Panc1 (cell line): ENCODE data around the gene DHDH.

ENCODE experiments used
- POLR2AphosphoS5 ChIP-seq: IDR thresholded peaks from 2 replicates; pipeline ENCODE4 v1.6.1; 2012; ENCODE audit warnings: mild to moderate bottlenecking, low read depth, low read length, moderate library complexity
- TCF7L2 ChIP-seq: IDR thresholded peaks from 2 replicates; pipeline ENCODE4 v1.6.1; 2011; ENCODE audit warnings: mild to moderate bottlenecking, low read depth, low read length, inconsistent platforms
- TF ChIP-seq, protein P1 (sequence below): fragments of 450-650 bp; IDR thresholded peaks from 2 replicates; pipeline ENCODE4 v1.5.1; 2017; ENCODE audit warnings: mild to moderate bottlenecking

DNA sequence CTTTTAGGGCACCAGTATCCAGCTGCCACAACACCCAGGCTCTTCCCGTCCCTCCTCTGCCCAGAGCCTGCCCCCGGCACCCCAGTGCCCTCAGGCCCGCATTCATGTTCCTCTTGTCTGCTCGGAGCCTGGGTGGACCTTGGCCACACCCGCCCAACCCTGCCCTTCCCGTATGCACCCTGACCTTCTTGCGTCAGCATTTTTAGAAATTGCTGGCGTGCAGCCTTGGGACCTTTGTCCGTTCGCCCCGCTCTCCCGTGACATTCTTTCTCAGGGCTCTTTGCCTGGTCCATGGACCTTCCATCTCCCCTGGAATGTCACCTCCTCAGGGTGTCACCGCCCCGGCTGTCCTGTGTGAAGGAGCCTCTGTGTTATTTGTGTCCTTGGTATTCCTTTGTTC lies 25.8 kb upstream of the DHDH start:
- TF ChIP-seq, protein P1, sequence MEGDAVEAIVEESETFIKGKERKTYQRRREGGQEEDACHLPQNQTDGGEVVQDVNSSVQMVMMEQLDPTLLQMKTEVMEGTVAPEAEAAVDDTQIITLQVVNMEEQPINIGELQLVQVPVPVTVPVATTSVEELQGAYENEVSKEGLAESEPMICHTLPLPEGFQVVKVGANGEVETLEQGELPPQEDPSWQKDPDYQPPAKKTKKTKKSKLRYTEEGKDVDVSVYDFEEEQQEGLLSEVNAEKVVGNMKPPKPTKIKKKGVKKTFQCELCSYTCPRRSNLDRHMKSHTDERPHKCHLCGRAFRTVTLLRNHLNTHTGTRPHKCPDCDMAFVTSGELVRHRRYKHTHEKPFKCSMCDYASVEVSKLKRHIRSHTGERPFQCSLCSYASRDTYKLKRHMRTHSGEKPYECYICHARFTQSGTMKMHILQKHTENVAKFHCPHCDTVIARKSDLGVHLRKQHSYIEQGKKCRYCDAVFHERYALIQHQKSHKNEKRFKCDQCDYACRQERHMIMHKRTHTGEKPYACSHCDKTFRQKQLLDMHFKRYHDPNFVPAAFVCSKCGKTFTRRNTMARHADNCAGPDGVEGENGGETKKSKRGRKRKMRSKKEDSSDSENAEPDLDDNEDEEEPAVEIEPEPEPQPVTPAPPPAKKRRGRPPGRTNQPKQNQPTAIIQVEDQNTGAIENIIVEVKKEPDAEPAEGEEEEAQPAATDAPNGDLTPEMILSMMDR = no peak
- TF ChIP-seq POLR2AphosphoS5 (no peak), TCF7L2 (no peak)
